Measurements from ENCODE around the gene HOXA10. TPM values are rescaled to one million over a fixed set of nuclear protein-coding genes. Genes with fewer than 3 reads are reported as not detected.

The HOXA10 gene
- total RNA-seq, 1 experiment from 2014 or later, result 19.6 TPM

DNA sequence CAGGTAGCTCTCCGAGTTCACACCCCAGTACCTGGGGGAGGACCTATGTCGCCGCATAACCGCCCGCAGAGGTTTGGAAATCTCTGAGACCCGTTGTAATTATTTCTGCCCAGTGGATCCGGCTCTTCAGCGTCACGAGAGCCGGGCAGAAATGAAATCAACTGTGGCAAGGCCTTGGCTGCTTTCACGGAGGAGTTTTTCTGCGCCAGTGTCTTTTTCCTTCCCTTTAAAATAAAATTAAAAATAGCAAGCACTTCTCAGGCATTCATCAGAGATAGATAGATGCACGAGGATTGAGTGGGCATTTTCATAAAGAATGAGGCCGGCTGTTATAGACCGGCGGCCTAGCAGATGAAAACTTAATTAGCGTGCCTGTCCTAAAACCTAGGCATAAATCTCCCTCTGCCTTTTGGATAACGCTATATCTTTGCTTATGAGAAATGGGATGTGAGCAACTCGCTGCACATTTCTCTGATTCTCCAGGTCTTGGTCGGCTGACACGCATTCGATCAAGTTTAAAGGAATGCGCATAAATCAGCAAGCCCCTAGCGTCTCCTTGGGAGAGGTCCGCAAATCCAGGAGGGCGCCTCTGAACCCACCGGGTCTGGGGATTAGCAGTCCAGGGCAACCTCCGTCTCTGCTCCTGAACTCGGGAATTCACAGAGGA, 19.3 kb upstream of the HOXA10 start:
- Histone ChIP-seq H3K4me2 (ENCODE audit: low read length) (no peak overlapping the region), H3K4me3 (replicated peaks in 1 of 2; ENCODE audit: low read depth in 1 of 2, low read length in 2 of 2) (no peak overlapping the region), H3K9ac (ENCODE audit: low read length) (no peak overlapping the region), H3K36me3 (ENCODE audit: control insufficient read depth in 1 of 2, insufficient read depth in 2 of 2, low read length in 2 of 2) (no peaks in the 10 kb centered on the region), H4K20me1 (ENCODE audit: insufficient read depth) (no peaks in the 10 kb centered on the region), H3K4me1 (ENCODE audit: control insufficient read depth in 1 of 2, insufficient read depth in 2 of 2, low read length in 2 of 2) (peaks cover 0 to 4% of the 10 kb centered on the region in 2 experiments; a peak in 1 of 4 replicates), H3K9me2 (ENCODE audit: insufficient read depth) (no peaks in the 10 kb centered on the region), H2AFZ (ENCODE audit: low read depth, low read length, poor library complexity, severe bottlenecking) (no peak overlapping the region), H3K27ac (ENCODE audit: low read depth, low read length) (no peak overlapping the region), H3K9me3 (ENCODE audit: control insufficient read depth in 1 of 2, insufficient read depth in 1 of 2, low read depth in 1 of 2, low read length in 2 of 2) (no peaks in the 10 kb centered on the region), H3K79me2 (ENCODE audit: insufficient read depth, low read length) (no peaks in the 10 kb centered on the region), H3K27me3 (ENCODE audit: insufficient read depth, low read length) (no peaks in the 10 kb centered on the region)
- CTCF ChIA-PET, result no interaction called here
- ATAC-seq, result no peak
- TF ChIP-seq, protein P1, sequence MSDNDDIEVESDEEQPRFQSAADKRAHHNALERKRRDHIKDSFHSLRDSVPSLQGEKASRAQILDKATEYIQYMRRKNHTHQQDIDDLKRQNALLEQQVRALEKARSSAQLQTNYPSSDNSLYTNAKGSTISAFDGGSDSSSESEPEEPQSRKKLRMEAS (IDR thresholded peaks at IDR 0.05), result no peak
- TF ChIP-seq, protein P2, sequence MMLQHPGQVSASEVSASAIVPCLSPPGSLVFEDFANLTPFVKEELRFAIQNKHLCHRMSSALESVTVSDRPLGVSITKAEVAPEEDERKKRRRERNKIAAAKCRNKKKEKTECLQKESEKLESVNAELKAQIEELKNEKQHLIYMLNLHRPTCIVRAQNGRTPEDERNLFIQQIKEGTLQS (IDR thresholded peaks at IDR 0.05), result no peak
- no peak for TF ChIP-seq RAD21 (IDR thresholded peaks at IDR 0.05; ENCODE audit: low read depth)
- TF ChIP-seq EGR1 (IDR thresholded peaks at IDR 0.05; ENCODE audit: low read depth), result no peak
- no peak for TF ChIP-seq EZH2phosphoT487 (IDR thresholded peaks at IDR 0.05; ENCODE audit: borderline replicate concordance)
- no peak for TF ChIP-seq POLR2AphosphoS5 (IDR thresholded peaks at IDR 0.05; ENCODE audit: low read depth, low read length)
- no peak for TF ChIP-seq JUND (IDR thresholded peaks at IDR 0.05)
- TF ChIP-seq POLR2A (IDR thresholded peaks at IDR 0.05; ENCODE audit: borderline replicate concordance, extremely low read depth, insufficient read depth, insufficient read length), result no peak
- TF ChIP-seq, protein P3, sequence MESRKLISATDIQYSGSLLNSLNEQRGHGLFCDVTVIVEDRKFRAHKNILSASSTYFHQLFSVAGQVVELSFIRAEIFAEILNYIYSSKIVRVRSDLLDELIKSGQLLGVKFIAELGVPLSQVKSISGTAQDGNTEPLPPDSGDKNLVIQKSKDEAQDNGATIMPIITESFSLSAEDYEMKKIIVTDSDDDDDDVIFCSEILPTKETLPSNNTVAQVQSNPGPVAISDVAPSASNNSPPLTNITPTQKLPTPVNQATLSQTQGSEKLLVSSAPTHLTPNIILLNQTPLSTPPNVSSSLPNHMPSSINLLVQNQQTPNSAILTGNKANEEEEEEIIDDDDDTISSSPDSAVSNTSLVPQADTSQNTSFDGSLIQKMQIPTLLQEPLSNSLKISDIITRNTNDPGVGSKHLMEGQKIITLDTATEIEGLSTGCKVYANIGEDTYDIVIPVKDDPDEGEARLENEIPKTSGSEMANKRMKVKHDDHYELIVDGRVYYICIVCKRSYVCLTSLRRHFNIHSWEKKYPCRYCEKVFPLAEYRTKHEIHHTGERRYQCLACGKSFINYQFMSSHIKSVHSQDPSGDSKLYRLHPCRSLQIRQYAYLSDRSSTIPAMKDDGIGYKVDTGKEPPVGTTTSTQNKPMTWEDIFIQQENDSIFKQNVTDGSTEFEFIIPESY (IDR thresholded peaks at IDR 0.05; ENCODE audit: extremely low read depth, insufficient replicate concordance, low read length), result no peak
- TF ChIP-seq EZH2 (IDR thresholded peaks at IDR 0.05), result no peak
- TF ChIP-seq SP1 (IDR thresholded peaks at IDR 0.05; ENCODE audit: low read depth), result no peak
- TF ChIP-seq SIN3A (IDR thresholded peaks at IDR 0.05; ENCODE audit: low read depth), result no peak
- no peak for TF ChIP-seq CEBPB (IDR thresholded peaks at IDR 0.05; ENCODE audit: low read depth)
- no peak for TF ChIP-seq ZNF274 (IDR thresholded peaks at IDR 0.05; ENCODE audit: low read depth, low read length)
- TF ChIP-seq FOSL1 (IDR thresholded peaks at IDR 0.05; ENCODE audit: low read depth), result no peak
- no TSS peak for BruUV-seq (replicated peaks)
- DNase-seq (ENCODE audit: low read depth, low spot score), result no peak
- RAD21 ChIA-PET (ENCODE audit: low non-redundant PET in 1 of 2, low total read pairs in 2 of 2, uncharacterized antibody in 2 of 2, unreplicated experiment in 2 of 2), result no interaction called here
- intact Hi-C loops (cut with micrococcal nuclease), result loop anchor here (10.0 kb wide), 2 partner anchors 551 to 1431 kb away; partner anchors contain the start of gene TAX1BP1
- POLR2A ChIA-PET, result no interaction called here
